A549 (cell line): ENCODE data around the gene PLCXD3.

Source experiments
- RNF2 ChIP-seq: fragments of 200-600 bp; sonication (generic); IDR thresholded peaks from 2 replicates; pipeline ENCODE4 v1.6.1; 2016; ENCODE audit warnings: low read depth, mild to moderate bottlenecking, antibody characterized with exemption, moderate library complexity, borderline replicate concordance
- TF ChIP-seq, protein P1 (sequence below): fragments of >200 bp; sonication (Bioruptor Twin); formaldehyde crosslinking; IDR thresholded peaks from 3 replicates; pipeline ENCODE4 v1.5.1; 2016

DNA sequence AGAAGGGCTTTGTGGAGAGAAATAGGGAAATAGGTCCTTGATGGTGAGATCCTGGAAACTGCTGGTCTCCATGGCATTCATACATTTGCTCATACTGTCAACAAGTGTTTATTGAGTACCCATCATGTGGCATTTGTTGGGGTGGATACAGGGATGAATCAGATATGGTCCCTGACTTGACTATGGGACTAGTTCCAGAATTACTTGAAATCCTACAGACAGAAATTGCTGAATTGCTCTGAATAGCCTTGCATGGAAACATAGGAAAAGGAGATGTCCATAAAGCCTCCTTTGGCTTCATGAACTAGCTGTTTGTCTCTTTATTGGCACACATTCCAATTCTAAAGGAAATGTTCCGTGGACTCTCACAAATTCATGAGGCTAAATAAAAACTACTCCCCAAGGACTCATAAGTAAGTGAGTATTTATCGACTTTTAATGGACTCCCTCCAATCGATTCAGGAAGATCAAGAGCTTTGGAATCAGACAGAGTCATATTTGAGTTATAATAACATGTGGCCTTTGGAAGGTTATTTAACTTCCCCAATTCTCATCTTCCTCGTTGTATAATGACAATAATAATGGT is 174.7 kb downstream of the PLCXD3 start:
- TF ChIP-seq, protein P1, sequence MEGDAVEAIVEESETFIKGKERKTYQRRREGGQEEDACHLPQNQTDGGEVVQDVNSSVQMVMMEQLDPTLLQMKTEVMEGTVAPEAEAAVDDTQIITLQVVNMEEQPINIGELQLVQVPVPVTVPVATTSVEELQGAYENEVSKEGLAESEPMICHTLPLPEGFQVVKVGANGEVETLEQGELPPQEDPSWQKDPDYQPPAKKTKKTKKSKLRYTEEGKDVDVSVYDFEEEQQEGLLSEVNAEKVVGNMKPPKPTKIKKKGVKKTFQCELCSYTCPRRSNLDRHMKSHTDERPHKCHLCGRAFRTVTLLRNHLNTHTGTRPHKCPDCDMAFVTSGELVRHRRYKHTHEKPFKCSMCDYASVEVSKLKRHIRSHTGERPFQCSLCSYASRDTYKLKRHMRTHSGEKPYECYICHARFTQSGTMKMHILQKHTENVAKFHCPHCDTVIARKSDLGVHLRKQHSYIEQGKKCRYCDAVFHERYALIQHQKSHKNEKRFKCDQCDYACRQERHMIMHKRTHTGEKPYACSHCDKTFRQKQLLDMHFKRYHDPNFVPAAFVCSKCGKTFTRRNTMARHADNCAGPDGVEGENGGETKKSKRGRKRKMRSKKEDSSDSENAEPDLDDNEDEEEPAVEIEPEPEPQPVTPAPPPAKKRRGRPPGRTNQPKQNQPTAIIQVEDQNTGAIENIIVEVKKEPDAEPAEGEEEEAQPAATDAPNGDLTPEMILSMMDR, result no peak
- TF ChIP-seq RNF2, result no peak
